ENCODE results near the gene LDHAL6A.
A peak's percentile ranks its signal among the peaks of the same experiment; 100 is the strongest.

The LDHAL6A gene

DNA sequence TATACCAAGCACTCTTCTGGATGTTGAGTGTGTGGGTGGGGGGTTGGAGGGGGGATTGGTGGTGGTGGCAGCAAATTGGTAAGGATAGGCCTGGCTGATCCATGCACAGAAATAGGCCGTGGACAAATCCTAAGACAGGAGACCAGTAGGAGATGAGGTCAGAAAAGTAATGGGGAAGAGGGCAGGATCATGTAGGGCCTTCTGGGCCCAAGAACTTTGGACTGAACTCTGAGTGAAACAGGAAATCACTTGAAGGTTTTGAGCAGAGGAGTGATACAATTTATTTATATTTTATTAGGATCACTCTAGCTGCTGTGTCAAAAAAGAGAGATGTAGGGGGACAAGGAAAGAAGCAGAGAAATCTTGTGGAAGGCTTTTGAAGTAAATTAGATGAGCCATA, 42.4 kb downstream of the LDHAL6A start:
- H3K27ac ChIP-seq = no peak overlapping the region
- no peak for TF ChIP-seq ZFX (IDR thresholded peaks at IDR 0.05; ENCODE audit: borderline replicate concordance)
- TF ChIP-seq, protein P1, sequence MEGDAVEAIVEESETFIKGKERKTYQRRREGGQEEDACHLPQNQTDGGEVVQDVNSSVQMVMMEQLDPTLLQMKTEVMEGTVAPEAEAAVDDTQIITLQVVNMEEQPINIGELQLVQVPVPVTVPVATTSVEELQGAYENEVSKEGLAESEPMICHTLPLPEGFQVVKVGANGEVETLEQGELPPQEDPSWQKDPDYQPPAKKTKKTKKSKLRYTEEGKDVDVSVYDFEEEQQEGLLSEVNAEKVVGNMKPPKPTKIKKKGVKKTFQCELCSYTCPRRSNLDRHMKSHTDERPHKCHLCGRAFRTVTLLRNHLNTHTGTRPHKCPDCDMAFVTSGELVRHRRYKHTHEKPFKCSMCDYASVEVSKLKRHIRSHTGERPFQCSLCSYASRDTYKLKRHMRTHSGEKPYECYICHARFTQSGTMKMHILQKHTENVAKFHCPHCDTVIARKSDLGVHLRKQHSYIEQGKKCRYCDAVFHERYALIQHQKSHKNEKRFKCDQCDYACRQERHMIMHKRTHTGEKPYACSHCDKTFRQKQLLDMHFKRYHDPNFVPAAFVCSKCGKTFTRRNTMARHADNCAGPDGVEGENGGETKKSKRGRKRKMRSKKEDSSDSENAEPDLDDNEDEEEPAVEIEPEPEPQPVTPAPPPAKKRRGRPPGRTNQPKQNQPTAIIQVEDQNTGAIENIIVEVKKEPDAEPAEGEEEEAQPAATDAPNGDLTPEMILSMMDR (IDR thresholded peaks at IDR 0.05) = no peak

DNA sequence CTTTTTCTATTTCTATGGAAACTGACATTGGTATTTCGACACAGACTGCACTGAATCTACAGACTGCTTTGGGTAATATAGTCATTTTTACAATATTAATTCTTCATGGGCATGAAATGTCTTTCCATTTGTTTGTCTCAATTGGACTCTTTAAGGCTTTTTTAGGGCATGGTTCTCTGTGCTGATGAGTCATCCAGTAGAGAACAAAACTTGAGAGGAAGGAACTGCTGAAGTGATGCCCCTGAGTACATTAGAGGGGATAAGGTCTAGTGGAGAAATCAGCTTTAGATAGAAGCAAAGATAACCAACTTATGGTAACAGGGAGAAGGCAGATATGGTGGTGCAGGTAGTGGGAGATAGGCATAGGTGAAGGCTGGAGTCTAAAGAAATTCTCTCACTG, 46.0 kb downstream of the LDHAL6A start:
- no peak for TF ChIP-seq ZFX (IDR thresholded peaks at IDR 0.05; ENCODE audit: borderline replicate concordance)
- TF ChIP-seq, protein P1 (IDR thresholded peaks at IDR 0.05) = no peak
- no peak overlapping the region for H3K27ac ChIP-seq

GRCh38 chr11:18502352-18502751, 46.7 kb downstream of the LDHAL6A start:
- TF ChIP-seq ZFX (IDR thresholded peaks at IDR 0.05; ENCODE audit: borderline replicate concordance) = no peak
- TF ChIP-seq, protein P1 (IDR thresholded peaks at IDR 0.05) = no peak
- H3K27ac ChIP-seq = no peak overlapping the region

DNA sequence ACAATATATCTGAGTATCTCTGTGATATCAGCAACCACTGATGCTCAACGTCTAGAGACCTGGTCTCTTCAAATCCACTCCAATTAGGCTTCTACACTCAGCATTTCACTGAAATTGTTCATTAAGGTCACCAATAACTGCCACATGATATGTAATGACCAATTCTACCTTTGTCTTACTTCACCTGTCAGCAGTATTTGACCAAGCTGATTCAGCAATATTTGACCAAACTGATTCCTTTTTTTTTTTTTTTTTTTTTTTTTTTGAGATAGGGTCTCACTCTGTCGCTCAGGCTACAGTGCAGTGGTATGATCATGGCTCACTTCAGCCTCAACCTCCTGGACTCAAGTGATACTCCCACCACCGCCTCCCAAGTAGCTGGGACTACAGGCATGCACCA, 65.5 kb downstream of the LDHAL6A start:
- TF ChIP-seq ZFX (IDR thresholded peaks at IDR 0.05; ENCODE audit: borderline replicate concordance) = no peak
- TF ChIP-seq, protein P1 (IDR thresholded peaks at IDR 0.05) = no peak
- H3K27ac ChIP-seq = no peak overlapping the region

- H3K27ac ChIP-seq = no peak overlapping the region
- TF ChIP-seq, protein P1 (IDR thresholded peaks at IDR 0.05) = 0 out of 2 replicates have a peak, but pooled peaks have one; percentile 9
- no peak for TF ChIP-seq ZFX (IDR thresholded peaks at IDR 0.05; ENCODE audit: borderline replicate concordance)
Observed at GRCh38 chr11:18522388-18522787, 66.7 kb downstream of the LDHAL6A start.

DNA sequence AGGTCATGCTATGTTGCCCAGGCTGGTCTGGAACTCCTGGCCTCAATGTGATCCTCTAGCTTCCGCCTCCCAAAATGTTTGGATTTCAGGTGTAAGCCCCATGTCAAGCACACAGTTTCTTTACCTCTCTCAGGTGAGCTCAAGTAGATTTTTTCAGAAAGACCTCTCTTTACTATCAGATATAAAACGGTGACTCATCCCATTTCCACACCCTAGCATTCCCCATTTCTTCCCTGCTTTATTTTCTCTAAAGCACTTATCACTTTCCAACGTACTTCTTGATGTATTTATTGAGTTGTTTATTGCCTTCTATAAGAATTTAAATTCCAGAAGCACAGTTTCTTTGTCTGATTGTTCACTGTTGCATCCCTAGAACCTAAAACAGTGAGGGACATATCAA, 67.4 kb downstream of the LDHAL6A start:
- H3K27ac ChIP-seq = no peak overlapping the region
- no peak for TF ChIP-seq ZFX (IDR thresholded peaks at IDR 0.05; ENCODE audit: borderline replicate concordance)
- TF ChIP-seq, protein P1 (IDR thresholded peaks at IDR 0.05) = no peak

DNA sequence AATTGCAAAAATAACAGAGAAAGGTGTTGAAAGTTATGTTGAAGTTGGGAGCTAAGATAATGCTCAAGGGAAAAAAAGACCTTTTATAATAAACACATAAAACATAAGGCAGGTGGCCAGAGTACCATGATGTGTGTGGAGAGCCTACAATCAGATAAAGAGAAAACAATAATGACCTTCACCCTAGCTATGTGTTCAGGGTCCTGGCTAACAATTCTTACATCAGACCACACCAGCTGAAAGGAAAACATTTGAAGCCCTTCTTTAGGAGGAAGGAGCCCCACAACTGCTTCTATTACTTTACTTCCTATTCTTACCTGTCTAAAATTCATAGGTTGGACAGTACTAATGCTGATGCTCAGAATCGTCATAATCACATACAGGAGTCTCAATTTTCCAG, 68.6 kb downstream of the LDHAL6A start:
- TF ChIP-seq ZFX (IDR thresholded peaks at IDR 0.05; ENCODE audit: borderline replicate concordance) = no peak
- TF ChIP-seq, protein P1 (IDR thresholded peaks at IDR 0.05) = no peak

More for the DNA sequence above, 68.6 kb downstream of the LDHAL6A start:
- no peak overlapping the region for H3K27ac ChIP-seq

All from 22Rv1 (cell line).